H1 (cell line): Measurements from ENCODE around the gene CLEC16A. TPM values are rescaled to one million over a fixed set of nuclear protein-coding genes. Genes with fewer than 3 reads are reported as not detected.

Experiments
- CTCF ChIA-PET: fragments of 300-600 bp; sonication (Branson Sonifier 250); formaldehyde crosslinking; loops from one replicate; lab custom pipeline; 2021; ENCODE audit not compliant: partially characterized antibody; lab: Charles Lee
- POLR2A ChIA-PET: fragments of 300-600 bp; sonication (Branson Sonifier 250); formaldehyde crosslinking; loops from one replicate; lab custom pipeline; 2021; ENCODE audit warnings: inconsistent platforms; ENCODE audit not compliant: partially characterized antibody; lab: Charles Lee
- DNase-seq, 2 experiments: peaks; one replicate each; pipeline versions ENCODE4 v3.0.0 to v3.0.0-alpha.2; 2010 to 2022; ENCODE audit warnings: low spot score in 2 of 2, low read depth in 1 of 2, mixed read lengths in 1 of 2
- FAIRE-seq: peaks from 2 replicates; lab custom pipeline; 2011; peaks lifted over from hg19 to GRCh38; lab: Jason Lieb, UNC
- H2AFZ ChIP-seq: 2 replicates; pipeline ENCODE4 v1.8.1; 2012; ENCODE audit warnings: low read length, inconsistent platforms
- H2AK5ac ChIP-seq: 2 replicates; pipeline ENCODE4 v1.6.1; 2013; ENCODE audit warnings: low read depth, low read length
- H2BK120ac ChIP-seq: replicated peaks from 2 replicates; pipeline ENCODE3; 2013; ENCODE audit warnings: low read depth, low read length, inconsistent platforms
- H2BK12ac ChIP-seq: 2 replicates; pipeline ENCODE4 v1.6.1; 2013; ENCODE audit warnings: low read depth, low read length
- H2BK15ac ChIP-seq: 2 replicates; pipeline ENCODE4 v1.6.1; 2013; ENCODE audit warnings: low read length
- H2BK20ac ChIP-seq: 2 replicates; pipeline ENCODE4 v1.6.1; 2013; ENCODE audit warnings: low read length
- H2BK5ac ChIP-seq: 2 replicates; pipeline ENCODE4 v1.6.1; 2013; ENCODE audit warnings: low read depth, low read length
- H3K14ac ChIP-seq: 2 replicates; pipeline ENCODE4 v1.6.1; 2013; ENCODE audit warnings: inconsistent platforms; ENCODE audit not compliant: insufficient read length
- H3K18ac ChIP-seq: 2 replicates; pipeline ENCODE4 v1.6.1; 2013; ENCODE audit warnings: low read length; ENCODE audit errors: extremely low read depth
- H3K23ac ChIP-seq: 2 replicates; pipeline ENCODE4 v1.6.1; 2013; ENCODE audit warnings: inconsistent platforms; ENCODE audit not compliant: insufficient read length
- H3K23me2 ChIP-seq: 2 replicates; pipeline ENCODE4 v1.6.1; 2013; ENCODE audit warnings: low read depth, low read length
- H3K27ac ChIP-seq: 2 replicates; pipeline ENCODE4 v1.6.1; 2011; ENCODE audit warnings: low read depth, low read length, inconsistent platforms
- H3K27me3 ChIP-seq, 4 experiments: replicated peaks in 1 of 4; 1 replicate in 1 of 4; 2 replicates in 3 of 4; pipeline versions ENCODE4 v1.6.1 to v1.8.1; 2011 to 2013; ENCODE audit warnings: low read length in 3 of 4, mild to moderate bottlenecking in 3 of 4, inconsistent platforms in 2 of 4, mixed read lengths in 2 of 4, moderate library complexity in 1 of 4; ENCODE audit not compliant: control insufficient read depth in 3 of 4, insufficient read depth in 3 of 4; ENCODE audit errors: extremely low read depth in 1 of 4
- H3K36me3 ChIP-seq, 4 experiments: 2 replicates each; pipeline versions ENCODE4 v1.6.1 to v1.8.1; 2011 to 2013; ENCODE audit warnings: mild to moderate bottlenecking in 4 of 4, low read length in 3 of 4, moderate library complexity in 2 of 4, control low read depth in 1 of 4, inconsistent platforms in 1 of 4; ENCODE audit not compliant: insufficient read depth in 4 of 4, control insufficient read depth in 2 of 4
- H3K4ac ChIP-seq: replicated peaks from 2 replicates; pipeline ENCODE3; 2013; ENCODE audit warnings: low read length, low read depth, mixed read lengths, inconsistent platforms; ENCODE audit not compliant: insufficient read length
- H3K4me1 ChIP-seq, 4 experiments: replicated peaks in 1 of 4; 1 replicate in 1 of 4; 2 replicates in 3 of 4; pipeline versions ENCODE4 v1.6.1 to v1.8.1; 2011 to 2013; ENCODE audit warnings: low read length in 3 of 4, inconsistent platforms in 2 of 4, mixed read lengths in 1 of 4; ENCODE audit not compliant: insufficient read depth in 4 of 4, control insufficient read depth in 3 of 4
- H3K4me2 ChIP-seq, 2 experiments: 2 replicates each; pipeline versions ENCODE4 v1.6.1 to v1.8.1; 2011 to 2013; ENCODE audit warnings: low read depth in 2 of 2, low read length in 2 of 2, control low read depth in 1 of 2, inconsistent platforms in 1 of 2, mild to moderate bottlenecking in 1 of 2; ENCODE audit not compliant: insufficient read depth in 1 of 2
- H3K4me3 ChIP-seq, 4 experiments: fragments of 200-600, 300-600 bp in 1 of 4; sonication (generic), shearing (Covaris generic), sonication (Bioruptor Twin) in 1 of 4; 2 replicates each; pipeline versions ENCODE4 v1.5.1 to v1.8.1; 2011 to 2016; ENCODE audit warnings: low read length in 4 of 4, low read depth in 3 of 4, control low read depth in 2 of 4, inconsistent platforms in 2 of 4, mild to moderate bottlenecking in 2 of 4, mixed read lengths in 1 of 4, moderate library complexity in 1 of 4; ENCODE audit not compliant: insufficient read depth in 2 of 4; ENCODE audit errors: extremely low read depth in 1 of 4
- H3K56ac ChIP-seq: replicated peaks from 2 replicates; pipeline ENCODE3; 2013; ENCODE audit warnings: low read depth, mild to moderate bottlenecking, mixed read lengths, low read length, inconsistent platforms; ENCODE audit not compliant: insufficient read length
- H3K79me1 ChIP-seq: 2 replicates; pipeline ENCODE4 v1.6.1; 2013; ENCODE audit warnings: low read depth, low read length, control low read depth
- H3K79me2 ChIP-seq, 2 experiments: 2 replicates each; pipeline versions ENCODE4 v1.6.1 to v1.8.1; 2012 to 2013; ENCODE audit warnings: low read length in 2 of 2, mild to moderate bottlenecking in 2 of 2, inconsistent platforms in 1 of 2; ENCODE audit not compliant: insufficient read depth in 2 of 2, control insufficient read depth in 1 of 2
- H3K9ac ChIP-seq, 4 experiments: replicated peaks in 1 of 4; 1 replicate in 1 of 4; 2 replicates in 3 of 4; pipeline versions ENCODE4 v1.6.1 to v1.8.1; 2011 to 2013; ENCODE audit warnings: low read depth in 3 of 4, low read length in 3 of 4, control low read depth in 2 of 4, mild to moderate bottlenecking in 2 of 4, moderate library complexity in 2 of 4, inconsistent platforms in 1 of 4; ENCODE audit errors: extremely low read depth in 1 of 4
- H3K9me3 ChIP-seq, 2 experiments: 2 replicates each; pipeline versions ENCODE4 v1.6.1 to v1.8.1; 2012 to 2013; ENCODE audit warnings: mild to moderate bottlenecking in 2 of 2, moderate library complexity in 2 of 2, control low read depth in 1 of 2, inconsistent platforms in 1 of 2, low read depth in 1 of 2, low read length in 1 of 2, mixed read lengths in 1 of 2; ENCODE audit not compliant: insufficient read depth in 2 of 2
- H4K20me1 ChIP-seq, 2 experiments: replicated peaks in 1 of 2; 2 replicates each; pipeline versions ENCODE3 to v1.8.1; 2011 to 2013; ENCODE audit warnings: inconsistent platforms in 2 of 2, low read length in 2 of 2, mild to moderate bottlenecking in 1 of 2; ENCODE audit not compliant: insufficient read depth in 2 of 2, control insufficient read depth in 1 of 2
- H4K5ac ChIP-seq: 2 replicates; pipeline ENCODE4 v1.6.1; 2013; ENCODE audit warnings: low read length, low read depth, mixed read lengths, inconsistent platforms; ENCODE audit not compliant: insufficient read length
- H4K8ac ChIP-seq: 2 replicates; pipeline ENCODE4 v1.8.0; 2013; ENCODE audit warnings: mild to moderate bottlenecking, moderate library complexity, low read length, inconsistent platforms; ENCODE audit not compliant: insufficient read depth; ENCODE audit errors: extremely low read depth
- H4K91ac ChIP-seq: replicated peaks from 2 replicates; pipeline ENCODE3; 2013; ENCODE audit warnings: low read length, mixed read lengths, inconsistent platforms; ENCODE audit not compliant: insufficient read length
- CBX8 ChIP-seq: fragments of 300-800, 300-1000 bp; sonication (generic); IDR thresholded peaks from 2 replicates; pipeline ENCODE4 v1.7.1; 2016; ENCODE audit warnings: low read depth, low read length, borderline replicate concordance
- HDAC2 ChIP-seq, 2 experiments: fragments of 300-600 bp in 1 of 2; sonication (generic) in 1 of 2; IDR thresholded peaks; 2 replicates each; pipeline ENCODE4 v1.6.1; 2011 to 2012; ENCODE audit warnings: low read depth in 2 of 2, low read length in 2 of 2, mild to moderate bottlenecking in 2 of 2, moderate library complexity in 2 of 2, borderline replicate concordance in 1 of 2, inconsistent platforms in 1 of 2
- KDM5A ChIP-seq: fragments of 200-600 bp; IDR thresholded peaks from 2 replicates; pipeline ENCODE4 v1.7.1; 2012; ENCODE audit warnings: mild to moderate bottlenecking, low read length, inconsistent platforms, mixed read lengths
- NRF1 ChIP-seq: IDR thresholded peaks from 2 replicates; pipeline ENCODE4 v1.6.1; 2011; ENCODE audit warnings: mild to moderate bottlenecking, low read depth, low read length, improper control_type of control experiment
- PHF8 ChIP-seq: fragments of 200-600 bp; sonication (generic); conservative IDR thresholded peaks from 2 replicates; pipeline ENCODE4 v1.7.1; 2012; ENCODE audit warnings: low read depth, mild to moderate bottlenecking, inconsistent platforms, low read length, moderate library complexity
- RFX5 ChIP-seq: IDR thresholded peaks from 2 replicates; pipeline ENCODE4 v1.6.1; 2011; ENCODE audit warnings: low read depth, low read length, improper control_type of control experiment, borderline replicate concordance
- SIN3A ChIP-seq, 2 experiments: IDR thresholded peaks in 1 of 2; conservative IDR thresholded peaks in 1 of 2; 2 replicates each; pipeline ENCODE4 v1.6.1; 2011 to 2012; ENCODE audit warnings: low read length in 2 of 2, improper control_type of control experiment in 1 of 2, low read depth in 1 of 2, mild to moderate bottlenecking in 1 of 2
- SIX5 ChIP-seq: IDR thresholded peaks from 2 replicates; pipeline ENCODE4 v1.6.1; 2011; ENCODE audit warnings: mild to moderate bottlenecking, low read depth, low read length
- SP1 ChIP-seq: IDR thresholded peaks from 2 replicates; pipeline ENCODE4 v1.6.1; 2011; ENCODE audit warnings: low read depth, low read length
- WGBS, 2 experiments: shearing (Covaris generic) in 1 of 2; methylation state at CpG; one replicate each; pipeline versions ENCODE4 v1.1.6 to v1.1.7; 2013 to 2015; ENCODE audit warnings: low lambda C conversion rate in 2 of 2, mixed read lengths in 2 of 2, inconsistent platforms in 1 of 2, low coverage in 1 of 2, missing lambda C conversion rate in 1 of 2; ENCODE audit not compliant: insufficient replicate concordance in 2 of 2, insufficient coverage in 1 of 2, insufficient read length in 1 of 2; ENCODE audit errors: extremely low coverage in 1 of 2, missing lambda C conversion rate in 1 of 2; 5-methylcytosine and 5-hydroxymethylcytosine counted together
- polyA plus RNA-seq, 7 experiments: library from polyadenylated mRNA; depleted of rRNA in 3 of 7; stranded (reverse) in 5 of 7; unstranded in 2 of 7; fragments of >200 nt in 5 of 7; fragments of 200-250 nt in 2 of 7; gene quantifications; 1 replicate in 5 of 7; 2 replicates in 1 of 7; 4 replicates in 1 of 7; pipeline versions ENCODE4 v1.2.1 to v1.2.3, GENCODE V29; 2011 to 2013; ENCODE audit warnings: missing spikeins in 2 of 7, mixed read lengths in 2 of 7
- total RNA-seq: library from RNA; stranded (reverse); fragmentation: NEBNext Ultra II Directional; extraction: Animal tissue kit (Norgen Biotek cat#: 25700); gene quantifications from 2 replicates; pipeline ENCODE4 v1.2.1, GENCODE V29; 2021

The CLEC16A gene
- total and polyA plus RNA-seq, 2 of the 8 experiments (the other 6 are each of a cell fraction or from before 2014, with no cell fraction given), result 7.6 to 19.3 TPM

DNA sequence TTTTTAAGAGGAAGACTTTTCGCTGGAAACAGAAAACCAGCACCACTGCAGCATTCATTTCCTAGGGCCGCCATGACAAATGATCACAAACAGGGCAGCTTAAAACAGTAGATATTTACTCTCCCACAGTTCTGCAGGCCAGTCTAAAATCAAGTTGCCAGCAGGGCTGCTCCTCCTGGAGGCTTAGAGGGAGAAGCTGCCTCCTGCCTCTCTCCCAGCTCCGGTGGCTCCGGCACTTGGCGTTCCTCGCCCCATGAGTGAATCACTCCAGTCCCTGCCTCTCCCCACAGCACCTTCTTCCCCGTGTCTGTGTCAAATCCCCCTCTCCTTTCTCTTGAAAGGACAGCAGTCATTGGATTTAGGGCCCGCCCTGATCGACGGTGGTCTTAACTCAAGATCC, 239.6 kb downstream of the CLEC16A start:
- FAIRE-seq, result no peak
- POLR2A ChIA-PET, result interaction anchor here (0.7 to 1.7 kb wide), 3 partner anchors 8 to 72 kb away, joined by 3 to 5 read pairs (median 5); partner anchors contain the start of gene SOCS1
- no peaks in the 10 kb centered on the region for H3K79me2 ChIP-seq

More for the DNA sequence above, 239.6 kb downstream of the CLEC16A start:
- Histone ChIP-seq H2BK12ac (no peak overlapping the region), H4K5ac (no peak overlapping the region), H3K4me2 (no peak overlapping the region), H3K23me2 (no peaks in the 10 kb centered on the region), H3K27ac (no peak overlapping the region), H2BK20ac (no peak overlapping the region), H3K23ac (no peak overlapping the region), H4K8ac (no peak overlapping the region), H3K18ac (no peak overlapping the region), H2BK5ac (no peak overlapping the region), H3K27me3 (no peaks in the 10 kb centered on the region), H2AFZ (no peak overlapping the region), H2BK15ac (no peak overlapping the region), H3K9me3 (no peaks in the 10 kb centered on the region), H3K36me3 (no peaks in the 10 kb centered on the region)
- CTCF ChIA-PET, result interaction anchor here (0.6 to 6.1 kb wide), 11 partner anchors 11 to 1024 kb away, joined by 3 to 31 read pairs (median 4); partner anchors contain the start of gene SOCS1
- WGBS, 2 experiments, result 96% methylated on average over 10 of the region's 10 CpGs; no CpG with 5 or more reads in 1 of the 2 experiments
- TF ChIP-seq SIX5 (no peak), NRF1 (no peak), RFX5 (no peak), CBX8 (no peak), SIN3A (conservative IDR thresholded peaks at IDR 0.05 in 1 of 2, IDR thresholded peaks at IDR 0.05 in 1 of 2; ENCODE audit: low read depth in 1 of 2, low read length in 2 of 2) (no peak), PHF8 (no peak), KDM5A (no peak), HDAC2 (IDR thresholded peaks at IDR 0.05; ENCODE audit: borderline replicate concordance in 1 of 2, low read depth in 2 of 2, low read length in 2 of 2) (no peak), SP1 (no peak)
- TF ChIP-seq, all 59 proteins: peak for 0
- no peak overlapping the region for H2AK5ac ChIP-seq
- no peaks in the 10 kb centered on the region for H4K20me1 ChIP-seq
- H3K4me1 ChIP-seq, result peaks cover 3 to 17% (median 10%) of the 10 kb centered on the region in 4 experiments
- H3K4me3 ChIP-seq, result no peak overlapping the region
- H3K9ac ChIP-seq, result no peak overlapping the region
- H3K79me1 ChIP-seq, result no peaks in the 10 kb centered on the region; the same call in 1 of the 2 replicates
- no peak for DNase-seq
- H4K91ac ChIP-seq, result no peak overlapping the region
- H3K14ac ChIP-seq, result no peak overlapping the region
- no peak overlapping the region for H3K4ac ChIP-seq
- no peak overlapping the region for H3K56ac ChIP-seq
- no peak overlapping the region for H2BK120ac ChIP-seq
